GM23338 (cell line): ENCODE data around the gene RPS2. TPM values are rescaled to one million over a fixed set of nuclear protein-coding genes. Genes with fewer than 3 reads are reported as not detected.

Source experiments
- ATAC-seq: fragments of 200-7000 bp; cut with Tn5 transposase; 3 replicates; pipeline ENCODE4 v1.9.1; 2020
- DNase-seq: peaks from one replicate; pipeline ENCODE4 v3.0.0-alpha.2; 2015; ENCODE audit warnings: low spot score
- H2AFZ ChIP-seq: fragments of 200-600 bp; sonication (generic); 2 replicates; pipeline ENCODE4 v1.8.0; 2016; ENCODE audit warnings: antibody characterized with exemption, mild to moderate bottlenecking, moderate library complexity
- H3F3A ChIP-seq: fragments of 200-600 bp; sonication (generic); replicated peaks from 2 replicates; pipeline ENCODE4 v1.8.0; 2017; ENCODE audit warnings: antibody characterized with exemption, mixed run types, low read depth
- H3K27ac ChIP-seq: fragments of 200-600 bp; sonication (generic); 2 replicates; pipeline ENCODE4 v1.6.1; 2016; ENCODE audit warnings: low read depth
- H3K27me3 ChIP-seq: fragments of 200-600 bp; sonication (generic); 2 replicates; pipeline ENCODE4 v1.8.0; 2016; ENCODE audit warnings: mild to moderate bottlenecking, mixed run types, moderate library complexity; ENCODE audit not compliant: insufficient read depth
- H3K36me3 ChIP-seq: fragments of 200-600 bp; sonication (generic); 2 replicates; pipeline ENCODE4 v1.8.0; 2016; ENCODE audit warnings: mild to moderate bottlenecking; ENCODE audit not compliant: insufficient read depth
- H3K4me1 ChIP-seq: fragments of 200-600 bp; sonication (generic); 2 replicates; pipeline ENCODE4 v1.8.0; 2016; ENCODE audit warnings: mild to moderate bottlenecking, moderate library complexity; ENCODE audit not compliant: insufficient read depth
- H3K4me2 ChIP-seq: fragments of 200-600 bp; sonication (generic); 2 replicates; pipeline ENCODE4 v1.7.1; 2017; ENCODE audit warnings: mixed run types
- H3K4me3 ChIP-seq: fragments of 200-600 bp; sonication (generic); 2 replicates; pipeline ENCODE4 v1.6.1; 2016; ENCODE audit warnings: mixed run types
- H3K79me2 ChIP-seq: fragments of 200-600 bp; sonication (generic); replicated peaks from 2 replicates; pipeline ENCODE4 v1.8.0; 2017; ENCODE audit warnings: mild to moderate bottlenecking; ENCODE audit not compliant: insufficient read depth
- H3K9me2 ChIP-seq: fragments of 200-600 bp; sonication (generic); 2 replicates; pipeline ENCODE4 v1.8.0; 2017; ENCODE audit not compliant: insufficient read depth
- H4K20me1 ChIP-seq: fragments of 200-600 bp; sonication (generic); replicated peaks from 2 replicates; pipeline ENCODE4 v1.8.0; 2017; ENCODE audit warnings: mild to moderate bottlenecking; ENCODE audit not compliant: insufficient read depth
- H3K27ac Mint-ChIP-seq: 2 replicates; pipeline ENCODE4 v1.8.0; 2020; ENCODE audit warnings: inconsistent platforms, mild to moderate bottlenecking, moderate library complexity, mixed read lengths
- H3K27me3 Mint-ChIP-seq: 3 replicates; pipeline ENCODE4 v1.8.0; 2022; ENCODE audit warnings: low read depth, mild to moderate bottlenecking, moderate library complexity, mixed read lengths, inconsistent platforms; ENCODE audit not compliant: insufficient read depth, poor library complexity
- H3K36me3 Mint-ChIP-seq: 3 replicates; pipeline ENCODE4 v1.8.0; 2021; ENCODE audit warnings: low read depth, mild to moderate bottlenecking, inconsistent platforms, moderate library complexity, mixed read lengths
- H3K4me1 Mint-ChIP-seq: 3 replicates; pipeline ENCODE4 v1.8.0; 2020; ENCODE audit warnings: mild to moderate bottlenecking, inconsistent platforms, mixed read lengths
- H3K4me3 Mint-ChIP-seq: 3 replicates; pipeline ENCODE4 v1.8.0; 2021; ENCODE audit warnings: moderate library complexity, mild to moderate bottlenecking, inconsistent platforms, mixed read lengths
- H3K9me3 Mint-ChIP-seq: 3 replicates; pipeline ENCODE4 v1.8.0; 2020; ENCODE audit warnings: moderate library complexity, mild to moderate bottlenecking, inconsistent platforms, mixed read lengths
- CREB1 ChIP-seq: fragments of 250-450 bp; sonication (Bioruptor Pico); IDR thresholded peaks from 2 replicates; pipeline ENCODE4 v1.5.0; 2020; ENCODE audit warnings: low read depth, mild to moderate bottlenecking, moderate library complexity
- ETS1 ChIP-seq: IDR thresholded peaks from 2 replicates; pipeline ENCODE4 v1.6.1; 2016; ENCODE audit warnings: antibody characterized with exemption
- EZH2phosphoT487 ChIP-seq: fragments of 200-600 bp; sonication (generic); IDR thresholded peaks from one replicate; pipeline ENCODE4 v1.8.1; 2018; ENCODE audit warnings: antibody characterized with exemption; ENCODE audit not compliant: unreplicated experiment
- JUNB ChIP-seq: IDR thresholded peaks from one replicate; pipeline ENCODE4 v1.6.1; 2016; ENCODE audit warnings: antibody characterized with exemption; ENCODE audit not compliant: unreplicated experiment
- POLR2AphosphoS5 ChIP-seq: IDR thresholded peaks from 2 replicates; pipeline ENCODE4 v1.6.1; 2016; ENCODE audit warnings: antibody characterized with exemption, low read depth
- ZNF462 ChIP-seq: fragments of 250-450 bp; sonication (Bioruptor Pico); IDR thresholded peaks from 2 replicates; pipeline ENCODE4 v1.5.0; 2020; ENCODE audit warnings: mild to moderate bottlenecking, moderate library complexity
- polyA plus RNA-seq: library from polyadenylated mRNA; unstranded; fragments of >200 nt; fragmentation: Nextera tagmentation; extraction: Ambion mirVana; gene quantifications from 2 replicates; pipeline ENCODE4 v1.2.1, GENCODE V29; 2016
- total RNA-seq: library from RNA; depleted of rRNA; stranded (reverse); fragments of >200 nt; shearing (Covaris generic); gene quantifications from 2 replicates; pipeline ENCODE4 v1.2.3, GENCODE V29; 2014
- TF ChIP-seq, protein P1 (sequence below): IDR thresholded peaks from one replicate; pipeline ENCODE4 v1.6.1; 2018; ENCODE audit warnings: antibody characterized with exemption; ENCODE audit not compliant: unreplicated experiment

Gene RPS2
- total and polyA plus RNA-seq, 2 experiments from 2014 or later = 3,786 to 3,992 TPM

- no peak for TF ChIP-seq ZNF462 (CRISPR knock-in tag)
- peak; percentile 14; the same call in 1 of the 2 replicates for TF ChIP-seq POLR2AphosphoS5
- TF ChIP-seq EZH2phosphoT487 = no peak
- peak; percentile 49; the same call in 1 of the 2 replicates for TF ChIP-seq CREB1 (CRISPR knock-in tag)
Observed at GRCh38 chr16:2003827-2004641, 39.4 kb upstream of the RPS2 start (continued).

GRCh38 chr16:2003231-2003826 lies 38.7 kb upstream of the RPS2 start:
- H3K36me3 ChIP-seq = no peaks in the 10 kb centered on the region
- no peak overlapping the region for H3K4me3 ChIP-seq
- no peaks in the 10 kb centered on the region for H3K9me2 ChIP-seq
- H3F3A ChIP-seq = peaks cover 28% of the 10 kb centered on the region; the same call in 1 of the 2 replicates
- H2AFZ ChIP-seq = no peak overlapping the region
- H3K27ac ChIP-seq = no peak overlapping the region
- peaks cover 12% of the 10 kb centered on the region for H3K4me1 ChIP-seq
- H3K27me3 ChIP-seq = no peaks in the 10 kb centered on the region
- peaks cover 27% of the 10 kb centered on the region for H3K4me1 Mint-ChIP-seq
- H3K79me2 ChIP-seq = peaks cover 32% of the 10 kb centered on the region
- no peak overlapping the region for H3K4me3 Mint-ChIP-seq
- H3K9me3 Mint-ChIP-seq = no peaks in the 10 kb centered on the region
- H3K27ac Mint-ChIP-seq = no peak overlapping the region
- DNase-seq = no peak
- peaks cover 8% of the 10 kb centered on the region for H3K27me3 Mint-ChIP-seq
- peaks cover 34% of the 10 kb centered on the region for H4K20me1 ChIP-seq
- no peak overlapping the region for H3K4me2 ChIP-seq
- no peak for ATAC-seq
- H3K36me3 Mint-ChIP-seq = peaks cover 25% of the 10 kb centered on the region
- TF ChIP-seq ETS1 = no peak
- TF ChIP-seq, protein P1, sequence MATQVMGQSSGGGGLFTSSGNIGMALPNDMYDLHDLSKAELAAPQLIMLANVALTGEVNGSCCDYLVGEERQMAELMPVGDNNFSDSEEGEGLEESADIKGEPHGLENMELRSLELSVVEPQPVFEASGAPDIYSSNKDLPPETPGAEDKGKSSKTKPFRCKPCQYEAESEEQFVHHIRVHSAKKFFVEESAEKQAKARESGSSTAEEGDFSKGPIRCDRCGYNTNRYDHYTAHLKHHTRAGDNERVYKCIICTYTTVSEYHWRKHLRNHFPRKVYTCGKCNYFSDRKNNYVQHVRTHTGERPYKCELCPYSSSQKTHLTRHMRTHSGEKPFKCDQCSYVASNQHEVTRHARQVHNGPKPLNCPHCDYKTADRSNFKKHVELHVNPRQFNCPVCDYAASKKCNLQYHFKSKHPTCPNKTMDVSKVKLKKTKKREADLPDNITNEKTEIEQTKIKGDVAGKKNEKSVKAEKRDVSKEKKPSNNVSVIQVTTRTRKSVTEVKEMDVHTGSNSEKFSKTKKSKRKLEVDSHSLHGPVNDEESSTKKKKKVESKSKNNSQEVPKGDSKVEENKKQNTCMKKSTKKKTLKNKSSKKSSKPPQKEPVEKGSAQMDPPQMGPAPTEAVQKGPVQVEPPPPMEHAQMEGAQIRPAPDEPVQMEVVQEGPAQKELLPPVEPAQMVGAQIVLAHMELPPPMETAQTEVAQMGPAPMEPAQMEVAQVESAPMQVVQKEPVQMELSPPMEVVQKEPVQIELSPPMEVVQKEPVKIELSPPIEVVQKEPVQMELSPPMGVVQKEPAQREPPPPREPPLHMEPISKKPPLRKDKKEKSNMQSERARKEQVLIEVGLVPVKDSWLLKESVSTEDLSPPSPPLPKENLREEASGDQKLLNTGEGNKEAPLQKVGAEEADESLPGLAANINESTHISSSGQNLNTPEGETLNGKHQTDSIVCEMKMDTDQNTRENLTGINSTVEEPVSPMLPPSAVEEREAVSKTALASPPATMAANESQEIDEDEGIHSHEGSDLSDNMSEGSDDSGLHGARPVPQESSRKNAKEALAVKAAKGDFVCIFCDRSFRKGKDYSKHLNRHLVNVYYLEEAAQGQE = no peak
- no peak for TF ChIP-seq JUNB
- no peak for TF ChIP-seq POLR2AphosphoS5
- TF ChIP-seq EZH2phosphoT487 = no peak
